Muscle layer of duodenum (tissue), 2 donors: ENCODE measurements around the gene SIRPA.
"Not testable (repeated sequence)": the region's sequence is repeated elsewhere in the genome, so short reads cannot be mapped to it uniquely, and the experiment has no call there.

Experiments used
- H3K27ac ChIP-seq: one replicate; pipeline ENCODE4 v1.7.0; 2013; ENCODE audit warnings: mild to moderate bottlenecking, low read length
- H3K27me3 ChIP-seq: one replicate; pipeline ENCODE4 v1.7.0; 2013; ENCODE audit warnings: low read depth, mild to moderate bottlenecking, control low read depth, low read length
- H3K36me3 ChIP-seq, 2 donors: one replicate each; pipeline ENCODE4 v1.7.0; 2013; ENCODE audit warnings: low read length in 2 of 2, control low read depth in 1 of 2, mild to moderate bottlenecking in 1 of 2; ENCODE audit not compliant: insufficient read depth in 2 of 2, control insufficient read depth in 1 of 2
- H3K4me1 ChIP-seq, 2 donors: one replicate each; pipeline ENCODE4 v1.7.0; 2013; ENCODE audit warnings: low read length in 2 of 2, mild to moderate bottlenecking in 2 of 2, control low read depth in 1 of 2, moderate library complexity in 1 of 2; ENCODE audit not compliant: insufficient read depth in 2 of 2, control insufficient read depth in 1 of 2
- H3K4me3 ChIP-seq, 2 donors: one replicate each; pipeline ENCODE4 v1.7.0; 2013; ENCODE audit warnings: low read length in 2 of 2, low read depth in 1 of 2, mild to moderate bottlenecking in 1 of 2
- H3K9me3 ChIP-seq, 2 donors: one replicate each; pipeline ENCODE4 v1.7.0; 2013; ENCODE audit warnings: low read length in 2 of 2, control low read depth in 1 of 2, mild to moderate bottlenecking in 1 of 2; ENCODE audit not compliant: control insufficient read depth in 1 of 2
- donor health status: healthy.

The SIRPA gene

GRCh38 chr20:1909097-1909496 lies 13.9 kb downstream of the SIRPA start:
- peaks cover 0 to 14% of the 10 kb centered on the region in 2 donors for H3K4me1 ChIP-seq
- peaks cover 0 to 8% of the 10 kb centered on the region in 2 donors for H3K36me3 ChIP-seq
- H3K27me3 ChIP-seq = no peaks in the 10 kb centered on the region
- H3K9me3 ChIP-seq = no peaks in the 10 kb centered on the region
- no peak overlapping the region for H3K4me3 ChIP-seq
- no peak overlapping the region for H3K27ac ChIP-seq

- H3K27me3 ChIP-seq = no peaks in the 10 kb centered on the region
- no peak overlapping the region for H3K27ac ChIP-seq
- H3K36me3 ChIP-seq = peaks cover 13 to 14% of the 10 kb centered on the region in 2 donors
- H3K9me3 ChIP-seq = no peaks in the 10 kb centered on the region
- H3K4me3 ChIP-seq = no peak overlapping the region
- peaks cover 0 to 9% of the 10 kb centered on the region in 2 donors for H3K4me1 ChIP-seq
Observed at GRCh38 chr20:1911536-1911935, 16.3 kb downstream of the SIRPA start.

GRCh38 chr20:1912053-1912452 lies 16.8 kb downstream of the SIRPA start:
- Histone ChIP-seq H3K27ac (no peak overlapping the region), H3K36me3 (peaks cover 14 to 19% of the 10 kb centered on the region in 2 donors), H3K27me3 (no peaks in the 10 kb centered on the region), H3K4me1 (peaks cover 0 to 9% of the 10 kb centered on the region in 2 donors), H3K4me3 (no peak overlapping the region), H3K9me3 (no peaks in the 10 kb centered on the region)

- H3K9me3 ChIP-seq = no peaks in the 10 kb centered on the region
- no peak overlapping the region for H3K4me3 ChIP-seq
- H3K27ac ChIP-seq = no peak overlapping the region
- no peaks in the 10 kb centered on the region for H3K27me3 ChIP-seq
- peaks cover 14 to 25% of the 10 kb centered on the region in 2 donors for H3K36me3 ChIP-seq
- H3K4me1 ChIP-seq = peaks cover 0 to 9% of the 10 kb centered on the region in 2 donors
Observed at GRCh38 chr20:1912646-1913045, 17.4 kb downstream of the SIRPA start.

GRCh38 chr20:1915233-1915632 lies 20.0 kb downstream of the SIRPA start:
- H3K27me3 ChIP-seq, H3K27ac ChIP-seq, H3K9me3 ChIP-seq, H3K4me1 ChIP-seq, H3K4me3 ChIP-seq: not testable (repeated sequence)
- peaks cover 24 to 38% of the 10 kb centered on the region in 2 donors for H3K36me3 ChIP-seq

- Histone ChIP-seq H3K27me3 (no peaks in the 10 kb centered on the region), H3K4me3 (no peak overlapping the region), H3K27ac (no peak overlapping the region), H3K4me1 (peaks cover 0 to 9% of the 10 kb centered on the region in 2 donors), H3K36me3 (peaks cover 24 to 38% of the 10 kb centered on the region in 2 donors), H3K9me3 (no peaks in the 10 kb centered on the region)
Observed at GRCh38 chr20:1915725-1916124, 20.5 kb downstream of the SIRPA start.

GRCh38 chr20:1917786-1918185 lies 22.6 kb downstream of the SIRPA start:
- H3K27me3 ChIP-seq = no peaks in the 10 kb centered on the region
- peaks cover 24 to 48% of the 10 kb centered on the region in 2 donors for H3K36me3 ChIP-seq
- H3K4me3 ChIP-seq = no peak overlapping the region
- H3K9me3 ChIP-seq = no peaks in the 10 kb centered on the region
- H3K27ac ChIP-seq = no peak overlapping the region
- no peaks in the 10 kb centered on the region for H3K4me1 ChIP-seq

GRCh38 chr20:1918491-1919165 lies 23.4 kb downstream of the SIRPA start:
- no peaks in the 10 kb centered on the region for H3K4me1 ChIP-seq
- no peak overlapping the region for H3K27ac ChIP-seq
- H3K27me3 ChIP-seq = no peaks in the 10 kb centered on the region
- H3K4me3 ChIP-seq = no peak overlapping the region
- no peaks in the 10 kb centered on the region for H3K9me3 ChIP-seq
- H3K36me3 ChIP-seq = peaks cover 28 to 56% of the 10 kb centered on the region in 2 donors

GRCh38 chr20:1920252-1920651 lies 25.0 kb downstream of the SIRPA start:
- Histone ChIP-seq H3K4me1 (no peaks in the 10 kb centered on the region), H3K9me3 (no peaks in the 10 kb centered on the region), H3K27ac (no peak overlapping the region), H3K4me3 (no peak overlapping the region), H3K36me3 (peaks cover 33 to 67% of the 10 kb centered on the region in 2 donors), H3K27me3 (no peaks in the 10 kb centered on the region)

- Histone ChIP-seq H3K36me3 (peaks cover 29 to 62% of the 10 kb centered on the region in 2 donors), H3K27ac (no peak overlapping the region), H3K27me3 (no peaks in the 10 kb centered on the region), H3K9me3 (no peaks in the 10 kb centered on the region), H3K4me1 (no peaks in the 10 kb centered on the region), H3K4me3 (no peak overlapping the region)
Observed at GRCh38 chr20:1920826-1921225, 25.6 kb downstream of the SIRPA start.

GRCh38 chr20:1921985-1922384 lies 26.8 kb downstream of the SIRPA start:
- H3K36me3 ChIP-seq = peaks cover 27 to 50% of the 10 kb centered on the region in 2 donors
- not testable (repeated sequence) for H3K4me3 ChIP-seq, H3K27ac ChIP-seq, H3K4me1 ChIP-seq, H3K9me3 ChIP-seq, H3K27me3 ChIP-seq

GRCh38 chr20:1922786-1923185 lies 27.6 kb downstream of the SIRPA start:
- H3K27ac ChIP-seq = no peak overlapping the region
- H3K9me3 ChIP-seq = no peaks in the 10 kb centered on the region
- no peak overlapping the region for H3K4me3 ChIP-seq
- peaks cover 0 to 5% of the 10 kb centered on the region in 2 donors for H3K4me1 ChIP-seq
- peaks cover 27 to 43% of the 10 kb centered on the region in 2 donors for H3K36me3 ChIP-seq
- H3K27me3 ChIP-seq = no peaks in the 10 kb centered on the region
